CD14-positive monocyte (primary cell): ENCODE measurements around the gene SECISBP2L. TPM values are rescaled to one million over a fixed set of nuclear protein-coding genes. Genes with fewer than 3 reads are reported as not detected.

Experiments used
- DNase-seq, 3 donors: peaks; one replicate each; pipeline ENCODE4 v3.0.0-alpha.2; 2011 to 2022
- H2AFZ ChIP-seq: 2 replicates; pipeline ENCODE4 v1.6.0; 2012; ENCODE audit warnings: mild to moderate bottlenecking, low read depth, low read length, inconsistent platforms; ENCODE audit not compliant: insufficient read depth, poor library complexity, severe bottlenecking
- H3K27ac ChIP-seq, 2 donors: 1 replicate in 1 of 2; 2 replicates in 1 of 2; pipeline ENCODE4 v1.5.1; 2012 to 2013; ENCODE audit warnings: low read length in 2 of 2, control low read depth in 1 of 2, inconsistent platforms in 1 of 2, low read depth in 1 of 2, mild to moderate bottlenecking in 1 of 2
- H3K27me3 ChIP-seq, 2 donors: one replicate each; pipeline versions ENCODE4 v1.6.0 to v1.6.1; 2011 to 2013; ENCODE audit warnings: low read length in 2 of 2; ENCODE audit not compliant: control insufficient read depth in 2 of 2, insufficient read depth in 2 of 2
- H3K36me3 ChIP-seq, 2 donors: replicated peaks in 1 of 2; 1 replicate in 1 of 2; 2 replicates in 1 of 2; pipeline versions ENCODE4 v1.5.1 to v1.6.1; 2012 to 2013; ENCODE audit warnings: low read length in 2 of 2, control low read depth in 1 of 2, inconsistent platforms in 1 of 2, mild to moderate bottlenecking in 1 of 2; ENCODE audit not compliant: insufficient read depth in 2 of 2, control insufficient read depth in 1 of 2
- H3K4me1 ChIP-seq, 2 donors: 1 replicate in 1 of 2; 2 replicates in 1 of 2; pipeline versions ENCODE4 v1.5.1 to v1.6.1; 2012 to 2013; ENCODE audit warnings: low read length in 2 of 2, control low read depth in 1 of 2, inconsistent platforms in 1 of 2, mild to moderate bottlenecking in 1 of 2, moderate library complexity in 1 of 2; ENCODE audit not compliant: insufficient read depth in 2 of 2, control insufficient read depth in 1 of 2
- H3K4me2 ChIP-seq: replicated peaks from 2 replicates; pipeline ENCODE3; 2012; ENCODE audit warnings: low read length, moderate library complexity, mild to moderate bottlenecking; ENCODE audit not compliant: poor library complexity, severe bottlenecking; ENCODE audit errors: extremely low read depth
- H3K4me3 ChIP-seq, 3 experiments: fragments of 200-600 bp in 1 of 3; sonication (generic) in 1 of 3; replicated peaks in 1 of 3; 1 replicate in 2 of 3; 2 replicates in 1 of 3; pipeline ENCODE4 v1.5.1; 2011 to 2013; ENCODE audit warnings: low read length in 3 of 3, mild to moderate bottlenecking in 3 of 3, control low read depth in 2 of 3, low read depth in 2 of 3, inconsistent platforms in 1 of 3, moderate library complexity in 1 of 3
- H3K79me2 ChIP-seq: 2 replicates; pipeline ENCODE4 v1.6.0; 2012; ENCODE audit warnings: mild to moderate bottlenecking, control low read depth, inconsistent platforms, low read length, moderate library complexity; ENCODE audit not compliant: insufficient read depth
- H3K9ac ChIP-seq: 2 replicates; pipeline ENCODE4 v1.6.0; 2017; ENCODE audit warnings: low read length, mild to moderate bottlenecking; ENCODE audit not compliant: insufficient read depth, poor library complexity, severe bottlenecking
- H3K9me3 ChIP-seq, 2 donors: replicated peaks in 1 of 2; 1 replicate in 1 of 2; 2 replicates in 1 of 2; pipeline versions ENCODE4 v1.5.1 to v1.6.1; 2012 to 2013; ENCODE audit warnings: low read length in 2 of 2, control low read depth in 1 of 2; ENCODE audit not compliant: control insufficient read depth in 1 of 2, insufficient read depth in 1 of 2
- H4K20me1 ChIP-seq: 2 replicates; pipeline ENCODE4 v1.6.0; 2012; ENCODE audit warnings: mild to moderate bottlenecking, low read length, control low read depth, moderate library complexity; ENCODE audit not compliant: insufficient read depth
- H3K27ac Mint-ChIP-seq, 7 donors: one replicate each; pipeline ENCODE4 v1.8.0; 2020; ENCODE audit warnings: mild to moderate bottlenecking in 7 of 7, mixed read lengths in 7 of 7, moderate library complexity in 6 of 7, inconsistent platforms in 2 of 7
- H3K27me3 Mint-ChIP-seq, 3 donors: one replicate each; pipeline ENCODE4 v1.8.0; 2021 to 2022; ENCODE audit warnings: low read depth in 3 of 3, mild to moderate bottlenecking in 3 of 3, mixed read lengths in 3 of 3, moderate library complexity in 3 of 3, inconsistent platforms in 1 of 3
- H3K36me3 Mint-ChIP-seq, 2 donors: one replicate each; pipeline ENCODE4 v1.8.0; 2020; ENCODE audit warnings: mixed read lengths in 2 of 2, inconsistent platforms in 1 of 2, mild to moderate bottlenecking in 1 of 2
- H3K4me1 Mint-ChIP-seq: one replicate; pipeline ENCODE4 v1.8.0; 2020; ENCODE audit warnings: mild to moderate bottlenecking, mixed read lengths
- H3K4me3 Mint-ChIP-seq, 2 donors: one replicate each; pipeline ENCODE4 v1.8.0; 2020; ENCODE audit warnings: mild to moderate bottlenecking in 2 of 2, mixed read lengths in 2 of 2, moderate library complexity in 1 of 2
- H3K9me3 Mint-ChIP-seq, 7 donors: one replicate each; pipeline ENCODE4 v1.8.0; 2020 to 2022; ENCODE audit warnings: mixed read lengths in 7 of 7, mild to moderate bottlenecking in 6 of 7, moderate library complexity in 6 of 7, inconsistent platforms in 2 of 7
- CTCF ChIP-seq: fragments of 200-600 bp; IDR thresholded peaks from one replicate; pipeline ENCODE4 v1.8.0; 2022; ENCODE audit warnings: antibody characterized with exemption, mild to moderate bottlenecking
- intact Hi-C, 2 donors: fragments of 100-400 bp; cut with micrococcal nuclease; formaldehyde crosslinking; loops; one replicate each; pipeline versions ENCODE4 v1.15.0 to v1.15.1; 2023
- polyA plus RNA-seq, 3 donors: library from polyadenylated mRNA; depleted of rRNA in 1 of 3; unstranded in 2 of 3; stranded (reverse) in 1 of 3; fragments of 300-500 nt in 2 of 3; fragments of >200 nt in 1 of 3; fragmentation: Illumina TruSeq in 2 of 3; gene quantifications; 1 replicate in 2 of 3; 2 replicates in 1 of 3; pipeline ENCODE4 v1.2.3, GENCODE V29; 2012 to 2021

Gene SECISBP2L
- polyA plus RNA-seq, 3 donors: 5.0 to 19.8 (median 9.5) TPM

GRCh38 chr15:49040151-49040550 is 6.1 kb downstream of the SECISBP2L start:
- peaks cover 13 to 23% of the 10 kb centered on the region in 2 donors for H3K36me3 Mint-ChIP-seq
- Histone ChIP-seq H3K9me3 (no peaks in the 10 kb centered on the region), H3K9ac (no peak overlapping the region), H3K4me1 (peaks cover 8 to 14% of the 10 kb centered on the region in 2 donors), H2AFZ (no peak overlapping the region), H3K27me3 (no peaks in the 10 kb centered on the region), H3K79me2 (peaks cover 62% of the 10 kb centered on the region), H3K4me3 (no peak overlapping the region), H3K27ac (no peak overlapping the region), H4K20me1 (peaks cover 41% of the 10 kb centered on the region), H3K4me2 (no peak overlapping the region), H3K36me3 (peaks cover 8 to 19% of the 10 kb centered on the region in 2 donors)
- H3K27me3 Mint-ChIP-seq: peaks cover 0 to 4% (median 0%) of the 10 kb centered on the region in 3 donors
- peaks cover 0 to 4% (median 0%) of the 10 kb centered on the region in 7 donors for H3K9me3 Mint-ChIP-seq
- TF ChIP-seq CTCF: no peak
- H3K4me3 Mint-ChIP-seq: no peak overlapping the region
- no peak overlapping the region for H3K27ac Mint-ChIP-seq
- intact Hi-C loops: loop anchor here (10.0 kb wide), 1 partner anchor 115 kb away; the partner anchor contains the start of gene COPS2 (in 2 of the 2)
- DNase-seq: no peak
- peaks cover 24% of the 10 kb centered on the region for H3K4me1 Mint-ChIP-seq

- H3K27me3 ChIP-seq: no peaks in the 10 kb centered on the region
- H2AFZ ChIP-seq: no peak overlapping the region
- H3K36me3 ChIP-seq: peaks cover 14 to 26% of the 10 kb centered on the region in 2 donors
- Mint-ChIP-seq H3K4me1 (peaks cover 10% of the 10 kb centered on the region), H3K4me3 (no peak overlapping the region), H3K27ac (no peak overlapping the region), H3K9me3 (peaks cover 0 to 4% (median 0%) of the 10 kb centered on the region in 7 donors), H3K27me3 (peaks cover 0 to 4% (median 0%) of the 10 kb centered on the region in 3 donors), H3K36me3 (peaks cover 18 to 24% of the 10 kb centered on the region in 2 donors)
- no peak for TF ChIP-seq CTCF
- H3K79me2 ChIP-seq: peaks cover 44% of the 10 kb centered on the region
- peaks cover 41% of the 10 kb centered on the region for H4K20me1 ChIP-seq
- no peak overlapping the region for H3K27ac ChIP-seq
- no peak overlapping the region for H3K4me3 ChIP-seq
- DNase-seq: no peak
- no peak overlapping the region for H3K9ac ChIP-seq
- H3K9me3 ChIP-seq: no peaks in the 10 kb centered on the region
- intact Hi-C loops: no loop called here
- H3K4me1 ChIP-seq: no peaks in the 10 kb centered on the region
- no peak overlapping the region for H3K4me2 ChIP-seq
Measured at GRCh38 chr15:49038382-49038781, 7.9 kb downstream of the SECISBP2L start.
